HepG2 (cell line): Measurements from ENCODE around the gene TMEM63B. TPM values are rescaled to one million over a fixed set of nuclear protein-coding genes. Genes with fewer than 3 reads are reported as not detected.
A peak's percentile ranks its signal among the peaks of the same experiment; 100 is the strongest.

Experiments used
- ATAC-seq: fragments of 200-7000 bp; cut with Tn5 transposase; 3 replicates; pipeline ENCODE4 v1.9.1; 2020; ENCODE audit warnings: mild to moderate bottlenecking, moderate library complexity
- BruUV-seq: library from RNA; stranded (reverse); fragments of 400-500 nt; replicated peaks from 2 replicates; lab custom pipeline; 2021; lab: Mats Ljungman, UMichigan
- CTCF ChIA-PET: fragments of 300-600 bp; formaldehyde crosslinking; extraction: SDS; loops from one replicate; lab custom pipeline; 2021; ENCODE audit warnings: low total read pairs, inconsistent platforms, low intra/inter-chr PET ratio; lab: Yijun Ruan, JAX
- POLR2A ChIA-PET: fragments of 350-600 bp; sonication (Branson Sonifier 250); formaldehyde crosslinking; loops from one replicate; lab custom pipeline; 2020; ENCODE audit warnings: antibody characterized with exemption, inconsistent platforms; lab: Yijun Ruan, JAX
- DNase-seq: peaks from one replicate; pipeline ENCODE4 v3.0.0-alpha.2; 2015; ENCODE audit warnings: low spot score
- FAIRE-seq: peaks from 3 replicates; lab custom pipeline; 2011; peaks lifted over from hg19 to GRCh38; lab: Jason Lieb, UNC
- H2AFZ ChIP-seq: one replicate; pipeline ENCODE4 v1.6.1; 2011; ENCODE audit warnings: low read length, inconsistent platforms
- H3K27ac ChIP-seq: fragments of 300-600 bp; 3 replicates; pipeline ENCODE4 v1.8.0; 2011; ENCODE audit warnings: mixed run types, mild to moderate bottlenecking, mixed read lengths, low read length, inconsistent platforms; ENCODE audit not compliant: insufficient read depth; ENCODE audit errors: extremely low read length
- H3K27me3 ChIP-seq, 2 experiments: fragments of 200-600 bp in 1 of 2; 2 replicates in 1 of 2; 3 replicates in 1 of 2; pipeline versions ENCODE4 v1.6.0 to v1.8.0; 2011; ENCODE audit warnings: low read length in 2 of 2, mild to moderate bottlenecking in 2 of 2, moderate library complexity in 2 of 2, inconsistent platforms in 1 of 2; ENCODE audit not compliant: insufficient read depth in 2 of 2, control insufficient read depth in 1 of 2
- H3K36me3 ChIP-seq, 2 experiments: fragments of 200-600 bp in 1 of 2; replicated peaks in 1 of 2; 2 replicates in 1 of 2; 3 replicates in 1 of 2; pipeline versions ENCODE4 v1.5.1 to v1.8.0; 2011; ENCODE audit warnings: low read length in 2 of 2, inconsistent platforms in 1 of 2; ENCODE audit not compliant: insufficient read depth in 2 of 2, control insufficient read depth in 1 of 2
- H3K4me1 ChIP-seq: 2 replicates; pipeline ENCODE4 v1.5.1; 2012; ENCODE audit warnings: low read length, inconsistent platforms; ENCODE audit not compliant: insufficient read depth
- H3K4me2 ChIP-seq: 2 replicates; pipeline ENCODE4 v1.6.0; 2011; ENCODE audit warnings: low read depth, low read length, inconsistent platforms
- H3K4me3 ChIP-seq, 3 experiments: fragments of 200-600 bp in 1 of 3; sonication (generic), shearing (Covaris generic) in 1 of 3; replicated peaks in 1 of 3; 2 replicates each; pipeline ENCODE4 v1.5.1; 2011 to 2016; ENCODE audit warnings: low read length in 3 of 3, inconsistent platforms in 2 of 3, low read depth in 2 of 3, mild to moderate bottlenecking in 2 of 3, control low read depth in 1 of 3, mixed read lengths in 1 of 3; ENCODE audit not compliant: insufficient read depth in 1 of 3
- H3K79me2 ChIP-seq: one replicate; pipeline ENCODE4 v1.6.1; 2011; ENCODE audit warnings: low read length, inconsistent platforms; ENCODE audit not compliant: insufficient read depth
- H3K9ac ChIP-seq: 2 replicates; pipeline ENCODE4 v1.6.0; 2011; ENCODE audit warnings: mild to moderate bottlenecking, low read depth, low read length, inconsistent platforms; ENCODE audit not compliant: insufficient read depth
- H3K9me3 ChIP-seq: 2 replicates; pipeline ENCODE4 v1.5.1; 2012; ENCODE audit warnings: mild to moderate bottlenecking, low read length
- H4K20me1 ChIP-seq: 2 replicates; pipeline ENCODE4 v1.6.0; 2011; ENCODE audit warnings: inconsistent platforms, mild to moderate bottlenecking, low read length, moderate library complexity; ENCODE audit not compliant: insufficient read depth
- FOXO1 ChIP-seq: sonication (generic); formaldehyde crosslinking; IDR thresholded peaks from 2 replicates; pipeline ENCODE4 v1.4.0; 2020; ENCODE audit warnings: missing genetic modification reagents
- WGBS: methylation state at CpG from one replicate; pipeline ENCODE4 v1.1.6; 2017; ENCODE audit warnings: low lambda C conversion rate; 5-methylcytosine and 5-hydroxymethylcytosine counted together
- in situ Hi-C: cut with HindIII; loops from 2 replicates; pipeline ENCODE4 v1.10.0; 2017; ENCODE audit warnings: low pct_unique_long_range_greater_than_20kb; ENCODE audit not compliant: extremely low pct_ligation_motif_present
- intact Hi-C: fragments of 100-400 bp; cut with micrococcal nuclease; formaldehyde crosslinking; loops from one replicate; pipeline ENCODE4 v1.10.0; 2022; ENCODE audit not compliant: unreplicated experiment
- polyA plus RNA-seq, 8 experiments: library from polyadenylated mRNA; depleted of rRNA in 3 of 8; stranded (reverse) in 7 of 8; unstranded in 1 of 8; fragments of >200 nt; fragmentation: Illumina TruSeq in 4 of 8; extraction: Trizol in 4 of 8; gene quantifications; 2 replicates each; pipeline versions ENCODE4 v1.2.1 to v1.2.3, GENCODE V29; 2011 to 2016; ENCODE audit warnings: low read depth in 4 of 8, missing spikeins in 1 of 8, mixed read lengths in 1 of 8; ENCODE audit not compliant: insufficient read depth in 1 of 8
- total RNA-seq, 5 experiments: library from RNA; depleted of rRNA; stranded (reverse); fragments of >200 nt; fragmentation: Illumina TruSeq; extraction: Trizol; gene quantifications; 2 replicates each; pipeline ENCODE4 v1.2.3, GENCODE V29; 2016; ENCODE audit warnings: low read depth in 1 of 5
- TF ChIP-seq, protein P1 (sequence below): sonication (generic); formaldehyde crosslinking; IDR thresholded peaks from 2 replicates; pipeline ENCODE4 v1.9.0; 2022; ENCODE audit warnings: low read depth, missing genetic modification reagents
- TF ChIP-seq, protein P2 (sequence below): sonication (generic); formaldehyde crosslinking; IDR thresholded peaks from 2 replicates; pipeline ENCODE4 v1.5.1; 2020; ENCODE audit warnings: mild to moderate bottlenecking, missing genetic modification reagents, moderate library complexity

The TMEM63B gene
- total and polyA plus RNA-seq, 2 of the 13 experiments (the other 11 are each of a cell fraction or from before 2014, with no cell fraction given) = 27.4 to 75.8 TPM

DNA sequence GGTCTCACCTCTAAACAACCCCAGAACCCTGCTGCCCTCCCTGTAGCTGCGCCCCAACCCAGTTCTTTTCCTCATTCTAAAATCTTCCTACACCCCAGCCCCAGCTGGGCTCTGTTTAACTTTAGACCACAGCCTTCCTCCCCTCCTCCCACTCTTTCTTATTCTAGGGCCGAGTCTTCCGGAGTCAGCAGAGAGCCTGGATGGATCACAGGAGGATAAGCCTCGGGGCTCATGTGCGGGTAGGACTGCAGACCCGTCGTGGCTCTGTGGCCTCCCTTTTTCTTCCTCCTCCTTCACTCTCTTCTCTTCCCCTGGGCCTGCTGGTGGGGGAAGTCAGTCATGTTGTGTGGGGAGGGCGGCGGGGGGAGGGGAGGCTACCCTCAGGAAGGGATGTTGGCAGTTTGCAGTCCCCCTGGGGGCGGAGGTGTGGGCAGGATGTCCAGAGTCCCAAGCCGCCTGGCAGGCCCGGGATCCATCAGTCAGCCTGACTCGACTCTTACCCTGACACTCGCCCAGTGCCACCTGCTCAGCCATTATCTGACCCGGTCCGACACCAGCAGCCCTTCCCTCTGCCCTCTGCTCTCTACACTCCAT, 39.3 kb downstream of the TMEM63B start:
- in situ Hi-C loops (no loop called here), intact Hi-C loops (no loop called here)
- Histone ChIP-seq H3K4me1 (peaks cover 55% of the 10 kb centered on the region), H3K79me2 (no peaks in the 10 kb centered on the region), H3K9me3 (no peaks in the 10 kb centered on the region), H3K36me3 (no peaks in the 10 kb centered on the region), H4K20me1 (no peaks in the 10 kb centered on the region), H3K9ac (no peak overlapping the region), H3K4me3 (peak overlapping the region in 1 of 3 experiments; percentile 41; a peak in 1 of 6 replicates), H3K4me2 (peak overlapping the region; percentile 60), H2AFZ (peak overlapping the region; percentile 34), H3K27me3 (peaks cover 7 to 47% of the 10 kb centered on the region in 2 experiments; a peak in 4 of 5 replicates), H3K27ac (no peak overlapping the region)
- 16% methylated on average over 16 of the region's 16 CpGs for WGBS
- no peak for TF ChIP-seq FOXO1 (CRISPR knock-in tag)
- TF ChIP-seq, protein P1, sequence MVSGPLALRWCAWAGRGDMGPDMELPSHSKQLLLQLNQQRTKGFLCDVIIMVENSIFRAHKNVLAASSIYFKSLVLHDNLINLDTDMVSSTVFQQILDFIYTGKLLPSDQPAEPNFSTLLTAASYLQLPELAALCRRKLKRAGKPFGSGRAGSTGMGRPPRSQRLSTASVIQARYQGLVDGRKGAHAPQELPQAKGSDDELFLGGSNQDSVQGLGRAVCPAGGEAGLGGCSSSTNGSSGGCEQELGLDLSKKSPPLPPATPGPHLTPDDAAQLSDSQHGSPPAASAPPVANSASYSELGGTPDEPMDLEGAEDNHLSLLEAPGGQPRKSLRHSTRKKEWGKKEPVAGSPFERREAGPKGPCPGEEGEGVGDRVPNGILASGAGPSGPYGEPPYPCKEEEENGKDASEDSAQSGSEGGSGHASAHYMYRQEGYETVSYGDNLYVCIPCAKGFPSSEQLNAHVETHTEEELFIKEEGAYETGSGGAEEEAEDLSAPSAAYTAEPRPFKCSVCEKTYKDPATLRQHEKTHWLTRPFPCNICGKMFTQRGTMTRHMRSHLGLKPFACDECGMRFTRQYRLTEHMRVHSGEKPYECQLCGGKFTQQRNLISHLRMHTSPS (CRISPR knock-in tag) = 0 out of 2 replicates have a peak, but pooled peaks have one; percentile 30
- TF ChIP-seq, protein P2, sequence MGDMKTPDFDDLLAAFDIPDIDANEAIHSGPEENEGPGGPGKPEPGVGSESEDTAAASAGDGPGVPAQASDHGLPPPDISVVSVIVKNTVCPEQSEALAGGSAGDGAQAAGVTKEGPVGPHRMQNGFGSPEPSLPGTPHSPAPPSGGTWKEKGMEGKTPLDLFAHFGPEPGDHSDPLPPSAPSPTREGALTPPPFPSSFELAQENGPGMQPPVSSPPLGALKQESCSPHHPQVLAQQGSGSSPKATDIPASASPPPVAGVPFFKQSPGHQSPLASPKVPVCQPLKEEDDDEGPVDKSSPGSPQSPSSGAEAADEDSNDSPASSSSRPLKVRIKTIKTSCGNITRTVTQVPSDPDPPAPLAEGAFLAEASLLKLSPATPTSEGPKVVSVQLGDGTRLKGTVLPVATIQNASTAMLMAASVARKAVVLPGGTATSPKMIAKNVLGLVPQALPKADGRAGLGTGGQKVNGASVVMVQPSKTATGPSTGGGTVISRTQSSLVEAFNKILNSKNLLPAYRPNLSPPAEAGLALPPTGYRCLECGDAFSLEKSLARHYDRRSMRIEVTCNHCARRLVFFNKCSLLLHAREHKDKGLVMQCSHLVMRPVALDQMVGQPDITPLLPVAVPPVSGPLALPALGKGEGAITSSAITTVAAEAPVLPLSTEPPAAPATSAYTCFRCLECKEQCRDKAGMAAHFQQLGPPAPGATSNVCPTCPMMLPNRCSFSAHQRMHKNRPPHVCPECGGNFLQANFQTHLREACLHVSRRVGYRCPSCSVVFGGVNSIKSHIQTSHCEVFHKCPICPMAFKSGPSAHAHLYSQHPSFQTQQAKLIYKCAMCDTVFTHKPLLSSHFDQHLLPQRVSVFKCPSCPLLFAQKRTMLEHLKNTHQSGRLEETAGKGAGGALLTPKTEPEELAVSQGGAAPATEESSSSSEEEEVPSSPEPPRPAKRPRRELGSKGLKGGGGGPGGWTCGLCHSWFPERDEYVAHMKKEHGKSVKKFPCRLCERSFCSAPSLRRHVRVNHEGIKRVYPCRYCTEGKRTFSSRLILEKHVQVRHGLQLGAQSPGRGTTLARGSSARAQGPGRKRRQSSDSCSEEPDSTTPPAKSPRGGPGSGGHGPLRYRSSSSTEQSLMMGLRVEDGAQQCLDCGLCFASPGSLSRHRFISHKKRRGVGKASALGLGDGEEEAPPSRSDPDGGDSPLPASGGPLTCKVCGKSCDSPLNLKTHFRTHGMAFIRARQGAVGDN (CRISPR knock-in tag) = peak; percentile 45
- ATAC-seq = peak; percentile 24
- DNase-seq = no peak
- FAIRE-seq = no peak
- CTCF ChIA-PET = no interaction called here
- POLR2A ChIA-PET = interaction anchor here (1.1 to 1.4 kb wide), 2 partner anchors 10 to 79 kb away, joined by 3 read pairs; no protein-coding TSS in a partner anchor
- no TSS peak for BruUV-seq
